ENCODE measurements around the gene OBI1.

The OBI1 gene

GRCh38 chr13:78596399-78596735 is 62.6 kb downstream of the OBI1 start:
- H2BK120ac ChIP-seq (ENCODE audit: low read depth, low read length) = no peak overlapping the region
- H3K23ac ChIP-seq (ENCODE audit: low read depth, low read length, poor library complexity) = no peak overlapping the region
- H3K4me3 ChIP-seq (ENCODE audit: low read length in 2 of 2) = peak overlapping the region; percentile 33 to 43
- no CpG with 5 or more reads among the region's 22 CpGs for WGBS, 2 donors (ENCODE audit: extremely low coverage in 2 of 2, insufficient read length in 2 of 2, insufficient replicate concordance in 1 of 2)
- peaks cover 7 to 9% of the 10 kb centered on the region in 2 donors for H3K4me1 ChIP-seq (ENCODE audit: control insufficient read depth in 2 of 2, insufficient read depth in 1 of 2, low read depth in 1 of 2, low read length in 2 of 2)
- H2BK12ac ChIP-seq (ENCODE audit: low read length) = no peak overlapping the region
- H3K4ac ChIP-seq (ENCODE audit: low read length) = no peak overlapping the region
- peaks cover 33 to 100% (median 79%) of the 10 kb centered on the region in 3 experiments for H3K27me3 ChIP-seq (ENCODE audit: control insufficient read depth in 3 of 3, insufficient read depth in 3 of 3, low read depth in 1 of 3, low read length in 3 of 3)
- H3K36me3 ChIP-seq (replicated peaks in 1 of 2; ENCODE audit: control insufficient read depth in 2 of 2, insufficient read depth in 2 of 2, low read length in 2 of 2) = no peaks in the 10 kb centered on the region
- DNase-seq (ENCODE audit: low spot score) = peak; percentile 50
- no peak overlapping the region for H2BK15ac ChIP-seq (ENCODE audit: low read length)
- no peak overlapping the region for H3K14ac ChIP-seq (ENCODE audit: low read length)
- H2AK5ac ChIP-seq (ENCODE audit: low read depth, low read length) = no peak overlapping the region
- peak overlapping the region; percentile 71 for H3K18ac ChIP-seq (ENCODE audit: low read length)
- H3K9ac ChIP-seq (ENCODE audit: low read depth, low read length, poor library complexity) = no peak overlapping the region
- H2BK5ac ChIP-seq (ENCODE audit: low read length) = no peak overlapping the region
- no peaks in the 10 kb centered on the region for H3K79me1 ChIP-seq (ENCODE audit: low read depth, low read length)
- H4K91ac ChIP-seq (ENCODE audit: low read depth, low read length, poor library complexity) = no peak overlapping the region
- H3K9me3 ChIP-seq (replicated peaks in 1 of 2; ENCODE audit: control insufficient read depth in 2 of 2, insufficient read depth in 1 of 2, low read depth in 1 of 2, low read length in 2 of 2) = peaks cover 0 to 2% of the 10 kb centered on the region in 2 donors
- H3K4me2 ChIP-seq (ENCODE audit: insufficient read depth, low read length, poor library complexity, severe bottlenecking) = peak overlapping the region; percentile 89
- peak overlapping the region; percentile 92 for H2AFZ ChIP-seq (ENCODE audit: low read length)
- no peak overlapping the region for H4K8ac ChIP-seq (ENCODE audit: low read depth, low read length)
- no peak overlapping the region for H3K27ac ChIP-seq (replicated peaks; ENCODE audit: low read length)

GRCh38 chr13:78595495-78596398 is 63.2 kb downstream of the OBI1 start:
- WGBS, 2 donors (ENCODE audit: extremely low coverage in 2 of 2, insufficient read length in 2 of 2, insufficient replicate concordance in 1 of 2) = no CpG with 5 or more reads among the region's 65 CpGs
- H4K8ac ChIP-seq (ENCODE audit: low read depth, low read length) = no peak overlapping the region
- no peak overlapping the region for H3K27ac ChIP-seq (replicated peaks; ENCODE audit: low read length)
- H2AK5ac ChIP-seq (ENCODE audit: low read depth, low read length) = no peak overlapping the region
- peak overlapping the region; percentile 39 for H2BK5ac ChIP-seq (ENCODE audit: low read length)
- peak overlapping the region; percentile 38 for H3K14ac ChIP-seq (ENCODE audit: low read length)
- H3K18ac ChIP-seq (ENCODE audit: low read length) = peak overlapping the region; percentile 92
- no peak overlapping the region for H2BK12ac ChIP-seq (ENCODE audit: low read length)
- peak overlapping the region; percentile 43 to 80 for H3K4me3 ChIP-seq (ENCODE audit: low read length in 2 of 2)
- H3K79me1 ChIP-seq (ENCODE audit: low read depth, low read length) = no peaks in the 10 kb centered on the region
- H3K4me2 ChIP-seq (ENCODE audit: insufficient read depth, low read length, poor library complexity, severe bottlenecking) = peak overlapping the region; percentile 89
- no peak overlapping the region for H2BK120ac ChIP-seq (ENCODE audit: low read depth, low read length)
- peak overlapping the region; percentile 92 for H2AFZ ChIP-seq (ENCODE audit: low read length)
- H3K23ac ChIP-seq (ENCODE audit: low read depth, low read length, poor library complexity) = no peak overlapping the region
- no peak overlapping the region for H4K91ac ChIP-seq (ENCODE audit: low read depth, low read length, poor library complexity)
- no peak overlapping the region for H3K4ac ChIP-seq (ENCODE audit: low read length)
- peak overlapping the region; percentile 60 for H3K9ac ChIP-seq (ENCODE audit: low read depth, low read length, poor library complexity)
- no peak overlapping the region for H2BK15ac ChIP-seq (ENCODE audit: low read length)
- H3K9me3 ChIP-seq (replicated peaks in 1 of 2; ENCODE audit: control insufficient read depth in 2 of 2, insufficient read depth in 1 of 2, low read depth in 1 of 2, low read length in 2 of 2) = peaks cover 0 to 2% of the 10 kb centered on the region in 2 donors
- peak; percentile 66 for DNase-seq (ENCODE audit: low spot score)
- peaks cover 7 to 9% of the 10 kb centered on the region in 2 donors for H3K4me1 ChIP-seq (ENCODE audit: control insufficient read depth in 2 of 2, insufficient read depth in 1 of 2, low read depth in 1 of 2, low read length in 2 of 2)
- H3K36me3 ChIP-seq (replicated peaks in 1 of 2; ENCODE audit: control insufficient read depth in 2 of 2, insufficient read depth in 2 of 2, low read length in 2 of 2) = no peaks in the 10 kb centered on the region
- peaks cover 28 to 98% (median 73%) of the 10 kb centered on the region in 3 experiments for H3K27me3 ChIP-seq (ENCODE audit: control insufficient read depth in 3 of 3, insufficient read depth in 3 of 3, low read depth in 1 of 3, low read length in 3 of 3)

- Histone ChIP-seq H3K4me1 (ENCODE audit: control insufficient read depth in 2 of 2, insufficient read depth in 1 of 2, low read depth in 1 of 2, low read length in 2 of 2) (peaks cover 7 to 9% of the 10 kb centered on the region in 2 donors), H4K8ac (ENCODE audit: low read depth, low read length) (no peak overlapping the region), H3K14ac (ENCODE audit: low read length) (no peak overlapping the region), H2AK5ac (ENCODE audit: low read depth, low read length) (no peak overlapping the region), H3K4ac (ENCODE audit: low read length) (no peak overlapping the region), H3K9ac (ENCODE audit: low read depth, low read length, poor library complexity) (no peak overlapping the region), H3K36me3 (replicated peaks in 1 of 2; ENCODE audit: control insufficient read depth in 2 of 2, insufficient read depth in 2 of 2, low read length in 2 of 2) (no peaks in the 10 kb centered on the region), H3K27ac (replicated peaks; ENCODE audit: low read length) (no peak overlapping the region), H3K4me2 (ENCODE audit: insufficient read depth, low read length, poor library complexity, severe bottlenecking) (no peak overlapping the region), H2AFZ (ENCODE audit: low read length) (no peak overlapping the region), H3K23ac (ENCODE audit: low read depth, low read length, poor library complexity) (no peak overlapping the region), H3K9me3 (replicated peaks in 1 of 2; ENCODE audit: control insufficient read depth in 2 of 2, insufficient read depth in 1 of 2, low read depth in 1 of 2, low read length in 2 of 2) (no peaks in the 10 kb centered on the region), H3K4me3 (ENCODE audit: low read length in 2 of 2) (no peak overlapping the region), H2BK12ac (ENCODE audit: low read length) (no peak overlapping the region), H3K79me1 (ENCODE audit: low read depth, low read length) (no peaks in the 10 kb centered on the region), H2BK5ac (ENCODE audit: low read length) (no peak overlapping the region), H3K27me3 (ENCODE audit: control insufficient read depth in 3 of 3, insufficient read depth in 3 of 3, low read depth in 1 of 3, low read length in 3 of 3) (peaks cover 23 to 97% (median 64%) of the 10 kb centered on the region in 3 experiments), H4K91ac (ENCODE audit: low read depth, low read length, poor library complexity) (no peak overlapping the region), H2BK120ac (ENCODE audit: low read depth, low read length) (no peak overlapping the region), H3K18ac (ENCODE audit: low read length) (no peak overlapping the region), H2BK15ac (ENCODE audit: low read length) (no peak overlapping the region)
- no CpG with 5 or more reads among the region's 8 CpGs for WGBS, 2 donors (ENCODE audit: extremely low coverage in 2 of 2, insufficient read length in 2 of 2, insufficient replicate concordance in 1 of 2)
- no peak for DNase-seq (ENCODE audit: low spot score)
These were observed 64.4 kb downstream of the OBI1 start for GRCh38 chr13:78594456-78594975.

All from neuronal stem cell (in vitro differentiated cells).